ENCODE data around the gene ULBP1. TPM values are rescaled to one million over a fixed set of nuclear protein-coding genes. Genes with fewer than 3 reads are reported as not detected.
A peak's percentile ranks its signal among the peaks of the same experiment; 100 is the strongest.
"Not testable (repeated sequence)": the region's sequence is repeated elsewhere in the genome, so short reads cannot be mapped to it uniquely, and the experiment has no call there.

The ULBP1 gene
- polyA plus RNA-seq, 3 donors = 0.06 to 0.79 (median 0.09) TPM

DNA sequence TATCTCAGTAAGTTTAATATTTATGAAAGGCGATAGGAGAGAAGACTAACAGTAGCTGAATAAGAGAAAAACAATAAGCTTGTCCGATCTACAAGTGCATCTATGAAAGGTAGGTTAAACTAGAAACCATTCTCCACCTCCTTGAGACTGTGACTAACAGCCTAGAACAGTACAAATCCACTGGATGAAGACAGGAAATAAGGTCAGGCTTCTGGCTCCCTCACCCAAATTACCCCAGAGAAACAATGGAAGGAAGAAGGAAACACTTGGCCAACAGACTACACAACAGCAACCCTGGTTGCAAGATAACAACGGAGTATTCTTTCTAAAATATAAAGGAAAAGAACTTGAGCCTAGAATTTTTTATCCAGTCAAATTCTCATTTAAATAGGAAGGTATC, 5.6 kb upstream of the ULBP1 start:
- H3K4me2 ChIP-seq (replicated peaks; ENCODE audit: extremely low read depth, low read length, poor library complexity, severe bottlenecking); H3K9ac ChIP-seq (ENCODE audit: insufficient read depth, low read length, poor library complexity, severe bottlenecking); H2AFZ ChIP-seq (ENCODE audit: insufficient read depth, low read depth, low read length, poor library complexity, severe bottlenecking); H3K36me3 Mint-ChIP-seq; H3K4me3 ChIP-seq (replicated peaks in 1 of 3; ENCODE audit: low read depth in 2 of 3, low read length in 3 of 3); H3K9me3 ChIP-seq (replicated peaks in 1 of 2; ENCODE audit: control insufficient read depth in 1 of 2, insufficient read depth in 1 of 2, low read length in 2 of 2); H3K79me2 ChIP-seq (ENCODE audit: insufficient read depth, low read length); H3K27ac ChIP-seq (ENCODE audit: low read depth in 1 of 2, low read length in 2 of 2); H3K36me3 ChIP-seq (replicated peaks in 1 of 2; ENCODE audit: control insufficient read depth in 1 of 2, insufficient read depth in 2 of 2, low read length in 2 of 2); H4K20me1 ChIP-seq (ENCODE audit: insufficient read depth, low read length); H3K27ac Mint-ChIP-seq; DNase-seq; intact Hi-C loops (cut with micrococcal nuclease); H3K4me1 ChIP-seq (ENCODE audit: control insufficient read depth in 1 of 2, insufficient read depth in 2 of 2, low read length in 2 of 2): not testable (repeated sequence)
- Mint-ChIP-seq H3K4me3 (peak overlapping the region in 1 of 2 donors; percentile 46), H3K27me3 (ENCODE audit: low read depth in 3 of 3) (peaks cover 65 to 90% (median 88%) of the 10 kb centered on the region in 3 donors), H3K4me1 (peaks cover 12% of the 10 kb centered on the region), H3K9me3 (peaks cover 0 to 11% (median 5%) of the 10 kb centered on the region in 7 donors)
- H3K27me3 ChIP-seq (ENCODE audit: control insufficient read depth in 2 of 2, insufficient read depth in 2 of 2, low read length in 2 of 2) = peaks cover 37 to 90% of the 10 kb centered on the region in 2 donors
- WGBS (ENCODE audit: insufficient coverage) = no CpG with 5 or more reads among the region's 3 CpGs

DNA sequence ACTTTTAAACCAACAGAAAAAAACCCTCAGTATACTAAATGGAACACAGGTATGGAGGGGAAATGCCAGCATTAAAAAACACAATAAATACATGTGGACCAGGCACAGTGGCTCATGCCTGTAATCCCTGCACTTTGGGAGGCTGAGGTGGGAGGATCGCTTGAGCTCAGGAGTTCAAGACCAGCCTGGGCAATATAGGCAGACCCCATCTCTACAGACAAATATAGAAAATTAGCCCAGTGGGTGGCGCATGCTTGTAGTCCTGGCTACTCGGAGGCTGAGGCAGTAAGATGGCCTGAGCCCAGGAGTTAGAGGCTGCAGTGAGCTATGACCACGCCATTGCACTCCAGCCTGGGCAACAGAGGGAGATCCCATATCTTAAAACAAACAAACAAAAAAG, 3.9 kb upstream of the ULBP1 start:
- H3K9ac ChIP-seq (ENCODE audit: insufficient read depth, low read length, poor library complexity, severe bottlenecking); DNase-seq; H3K27ac Mint-ChIP-seq; H3K4me2 ChIP-seq (replicated peaks; ENCODE audit: extremely low read depth, low read length, poor library complexity, severe bottlenecking); intact Hi-C loops (cut with micrococcal nuclease); H3K27ac ChIP-seq (ENCODE audit: low read depth in 1 of 2, low read length in 2 of 2); H3K4me3 ChIP-seq (replicated peaks in 1 of 3; ENCODE audit: low read depth in 2 of 3, low read length in 3 of 3); H3K36me3 ChIP-seq (replicated peaks in 1 of 2; ENCODE audit: control insufficient read depth in 1 of 2, insufficient read depth in 2 of 2, low read length in 2 of 2); H3K79me2 ChIP-seq (ENCODE audit: insufficient read depth, low read length); H3K4me3 Mint-ChIP-seq; H2AFZ ChIP-seq (ENCODE audit: insufficient read depth, low read depth, low read length, poor library complexity, severe bottlenecking); H4K20me1 ChIP-seq (ENCODE audit: insufficient read depth, low read length): not testable (repeated sequence)
- peaks cover 69 to 91% (median 85%) of the 10 kb centered on the region in 3 donors for H3K27me3 Mint-ChIP-seq (ENCODE audit: low read depth in 3 of 3)
- H3K36me3 Mint-ChIP-seq = peaks cover 8 to 14% of the 10 kb centered on the region in 2 donors
- WGBS (ENCODE audit: insufficient coverage) = no CpG with 5 or more reads among the region's 4 CpGs
- peaks cover 10 to 13% of the 10 kb centered on the region in 2 donors for H3K9me3 ChIP-seq (replicated peaks in 1 of 2; ENCODE audit: control insufficient read depth in 1 of 2, insufficient read depth in 1 of 2, low read length in 2 of 2)
- H3K4me1 ChIP-seq (ENCODE audit: control insufficient read depth in 1 of 2, insufficient read depth in 2 of 2, low read length in 2 of 2) = peaks cover 18 to 19% of the 10 kb centered on the region in 2 donors
- peaks cover 30 to 88% of the 10 kb centered on the region in 2 donors for H3K27me3 ChIP-seq (ENCODE audit: control insufficient read depth in 2 of 2, insufficient read depth in 2 of 2, low read length in 2 of 2)
- H3K9me3 Mint-ChIP-seq = peaks cover 4 to 22% (median 12%) of the 10 kb centered on the region in 7 donors
- H3K4me1 Mint-ChIP-seq = peaks cover 22% of the 10 kb centered on the region

GRCh38 chr6:149960488-149960887, 3.3 kb upstream of the ULBP1 start:
- Histone ChIP-seq H3K4me3 (replicated peaks in 1 of 3; ENCODE audit: low read depth in 2 of 3, low read length in 3 of 3) (no peak overlapping the region), H3K27me3 (ENCODE audit: control insufficient read depth in 2 of 2, insufficient read depth in 2 of 2, low read length in 2 of 2) (peaks cover 29 to 88% of the 10 kb centered on the region in 2 donors), H3K79me2 (ENCODE audit: insufficient read depth, low read length) (no peaks in the 10 kb centered on the region), H3K9ac (ENCODE audit: insufficient read depth, low read length, poor library complexity, severe bottlenecking) (no peak overlapping the region), H3K27ac (ENCODE audit: low read depth in 1 of 2, low read length in 2 of 2) (no peak overlapping the region), H4K20me1 (ENCODE audit: insufficient read depth, low read length) (peaks cover 3% of the 10 kb centered on the region), H3K4me1 (ENCODE audit: control insufficient read depth in 1 of 2, insufficient read depth in 2 of 2, low read length in 2 of 2) (peaks cover 24 to 25% of the 10 kb centered on the region in 2 donors), H3K4me2 (replicated peaks; ENCODE audit: extremely low read depth, low read length, poor library complexity, severe bottlenecking) (no peak overlapping the region), H2AFZ (ENCODE audit: insufficient read depth, low read depth, low read length, poor library complexity, severe bottlenecking) (no peak overlapping the region), H3K36me3 (replicated peaks in 1 of 2; ENCODE audit: control insufficient read depth in 1 of 2, insufficient read depth in 2 of 2, low read length in 2 of 2) (no peaks in the 10 kb centered on the region), H3K9me3 (replicated peaks in 1 of 2; ENCODE audit: control insufficient read depth in 1 of 2, insufficient read depth in 1 of 2, low read length in 2 of 2) (peaks cover 12 to 19% of the 10 kb centered on the region in 2 donors)
- H3K9me3 Mint-ChIP-seq = peaks cover 5 to 24% (median 19%) of the 10 kb centered on the region in 7 donors
- intact Hi-C loops (cut with micrococcal nuclease) = no loop called here
- peaks cover 12 to 17% of the 10 kb centered on the region in 2 donors for H3K36me3 Mint-ChIP-seq
- no peak for TF ChIP-seq CTCF (IDR thresholded peaks at IDR 0.05)
- DNase-seq = no peak
- no peak overlapping the region for H3K4me3 Mint-ChIP-seq
- H3K4me1 Mint-ChIP-seq = peaks cover 24% of the 10 kb centered on the region
- WGBS (ENCODE audit: insufficient coverage) = 77% methylated on average over 6 of the region's 6 CpGs
- H3K27me3 Mint-ChIP-seq (ENCODE audit: low read depth in 3 of 3) = peaks cover 69 to 91% (median 85%) of the 10 kb centered on the region in 3 donors
- H3K27ac Mint-ChIP-seq = no peak overlapping the region
